Right forelimb (tissue), 1 donor: Measurements from ENCODE around the gene SSBP3.
"Not testable (repeated sequence)": the region's sequence is repeated elsewhere in the genome, so short reads cannot be mapped to it uniquely, and the experiment has no call there.

Source experiments
- DNase-seq: peaks from one replicate; pipeline ENCODE4 v3.0.0-alpha.2; 2018

SSBP3 gene

DNA sequence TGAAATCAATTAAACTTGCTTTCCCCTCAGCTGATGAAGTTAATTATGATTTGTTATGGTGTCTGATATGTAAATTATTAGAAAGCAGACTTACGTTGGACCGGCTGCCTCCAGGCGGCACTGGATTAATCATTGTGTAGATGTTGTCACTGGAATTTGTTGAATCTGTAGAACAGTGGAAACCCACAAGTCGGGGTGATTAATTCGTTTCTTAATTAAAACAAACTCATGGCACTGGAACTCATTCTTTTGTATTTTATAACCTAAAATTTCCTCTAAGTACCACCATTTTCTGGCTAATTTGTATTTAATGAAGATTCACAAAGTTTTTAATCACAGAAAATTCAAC lies 167.2 kb downstream of the SSBP3 start:
- DNase-seq: no peak

DNA sequence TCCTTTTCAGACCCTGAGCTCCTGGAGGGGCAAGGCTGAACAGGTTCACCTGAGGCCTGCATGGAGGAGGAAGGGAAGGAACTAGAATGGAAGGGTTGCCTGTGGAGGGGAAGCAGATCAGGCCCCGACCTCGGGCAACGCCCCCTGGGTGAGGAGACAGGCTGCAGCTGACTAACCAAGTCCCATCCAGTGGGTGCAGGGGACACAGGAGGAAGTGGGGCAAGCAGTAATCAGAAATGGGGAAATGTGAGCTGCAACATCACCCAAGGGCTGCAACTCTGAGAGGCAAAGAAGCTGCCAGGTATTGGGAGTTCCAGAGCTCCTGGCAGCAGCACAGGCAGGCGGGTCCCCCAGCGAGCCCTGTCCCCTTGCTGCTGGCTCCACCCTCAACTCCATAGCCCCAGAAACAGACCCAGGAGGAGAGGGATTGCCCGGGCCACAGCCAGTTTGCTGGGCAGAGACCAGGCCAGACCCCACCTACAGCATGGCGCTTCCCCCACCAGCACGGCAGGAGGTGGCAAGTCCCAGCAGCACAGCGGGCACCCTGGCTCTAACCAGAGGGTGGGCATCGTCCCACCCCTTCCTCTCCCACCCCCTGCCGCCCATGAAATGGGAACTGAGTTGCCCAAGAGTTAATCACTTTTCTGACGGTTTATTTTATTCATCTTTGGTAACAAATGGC lies 167.7 kb downstream of the SSBP3 start:
- DNase-seq: no peak

DNA sequence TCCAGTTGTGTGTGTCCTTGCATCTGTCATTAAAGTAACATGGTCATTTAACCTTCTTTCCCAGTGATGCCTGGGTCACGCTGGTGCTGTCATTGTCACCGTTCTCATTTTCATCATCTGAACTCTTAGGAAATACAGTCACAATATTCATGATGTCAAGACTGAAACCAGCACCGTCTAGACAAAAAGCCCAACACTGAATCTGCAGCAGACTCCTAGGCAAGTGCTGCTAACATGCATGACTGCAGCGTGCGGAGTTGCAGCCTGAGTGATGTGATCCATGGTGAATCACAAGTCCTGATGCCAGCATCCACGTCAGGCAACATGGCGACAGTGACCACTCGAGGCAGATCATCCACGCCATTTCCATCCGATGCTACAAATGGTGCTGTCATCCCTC lies 168.6 kb downstream of the SSBP3 start:
- DNase-seq: no peak

DNA sequence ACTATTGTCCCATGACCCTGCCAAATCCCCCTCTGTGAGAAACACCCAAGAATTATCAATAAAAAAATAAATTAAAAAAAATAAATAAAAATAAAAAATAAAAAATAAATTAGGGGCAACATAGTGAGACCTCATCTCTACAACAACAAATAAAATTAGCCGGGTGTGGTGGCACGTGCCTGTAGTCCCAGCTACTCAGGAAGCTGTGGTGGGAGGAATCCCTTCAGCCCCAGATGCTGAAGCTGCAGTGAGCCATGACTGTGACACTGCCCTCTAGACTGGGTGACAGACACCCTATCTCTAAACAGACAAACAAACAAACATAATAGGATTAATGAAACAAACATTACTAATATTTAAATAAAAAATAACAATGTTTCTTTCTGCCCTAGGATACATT lies 171.9 kb downstream of the SSBP3 start:
- DNase-seq: no peak

DNA sequence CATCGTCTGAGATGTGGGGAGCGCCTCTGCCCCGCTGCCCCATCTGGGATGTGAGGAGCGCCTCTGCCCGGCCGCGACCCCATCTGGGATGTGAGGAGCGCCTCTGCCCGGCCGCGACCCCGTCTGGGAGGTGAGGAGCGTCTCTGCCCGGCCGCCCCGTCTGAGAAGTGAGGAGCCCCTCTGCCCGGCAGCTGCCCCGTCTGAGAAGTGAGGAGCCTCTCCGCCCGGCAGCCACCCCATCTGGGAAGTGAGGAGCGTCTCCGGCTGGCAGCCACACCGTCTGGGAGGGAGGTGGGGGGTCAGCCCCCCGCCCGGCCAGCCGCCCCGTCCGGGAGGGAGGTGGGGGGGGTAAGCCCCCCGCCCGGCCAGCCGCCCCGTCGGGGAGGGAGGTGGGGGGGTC lies 173.0 kb downstream of the SSBP3 start:
- not testable (repeated sequence) for DNase-seq

DNA sequence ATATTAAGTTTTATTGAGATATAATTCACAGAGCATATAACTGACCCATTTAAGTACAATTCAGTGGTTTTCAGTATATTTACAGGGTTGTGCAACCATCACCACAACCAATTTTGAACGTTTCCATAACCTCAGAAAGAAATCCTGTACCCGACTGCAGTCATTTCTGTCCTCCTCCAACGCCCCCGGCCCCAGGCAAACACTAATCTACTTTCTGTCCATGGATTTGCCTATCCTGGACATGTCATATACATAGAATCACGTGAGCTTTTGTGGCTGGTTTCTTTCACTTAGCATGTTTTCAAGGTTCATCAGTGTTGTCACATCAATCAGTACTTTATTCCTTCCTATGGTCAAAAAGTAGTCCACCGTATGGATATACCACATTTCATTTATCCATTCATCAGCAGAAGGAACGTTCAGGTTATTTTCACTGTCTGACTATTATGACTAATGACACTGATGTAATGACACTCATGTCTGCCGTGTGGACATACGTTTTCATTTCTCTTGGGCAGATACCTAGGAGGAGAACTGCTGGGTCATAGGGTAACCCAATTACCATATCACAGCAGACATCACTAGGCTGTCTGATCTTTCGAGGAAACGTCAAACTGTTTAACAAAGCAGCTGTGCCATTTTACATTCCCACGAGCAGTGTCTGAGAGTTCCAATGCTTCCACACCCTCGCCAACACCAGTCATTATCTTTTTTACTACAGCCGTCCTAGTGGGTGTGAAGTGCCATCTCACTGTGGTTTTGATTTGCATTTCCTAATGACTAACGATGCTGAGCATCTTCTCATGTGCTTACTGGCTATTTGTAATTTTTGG lies 175.5 kb downstream of the SSBP3 start:
- no peak for DNase-seq

DNA sequence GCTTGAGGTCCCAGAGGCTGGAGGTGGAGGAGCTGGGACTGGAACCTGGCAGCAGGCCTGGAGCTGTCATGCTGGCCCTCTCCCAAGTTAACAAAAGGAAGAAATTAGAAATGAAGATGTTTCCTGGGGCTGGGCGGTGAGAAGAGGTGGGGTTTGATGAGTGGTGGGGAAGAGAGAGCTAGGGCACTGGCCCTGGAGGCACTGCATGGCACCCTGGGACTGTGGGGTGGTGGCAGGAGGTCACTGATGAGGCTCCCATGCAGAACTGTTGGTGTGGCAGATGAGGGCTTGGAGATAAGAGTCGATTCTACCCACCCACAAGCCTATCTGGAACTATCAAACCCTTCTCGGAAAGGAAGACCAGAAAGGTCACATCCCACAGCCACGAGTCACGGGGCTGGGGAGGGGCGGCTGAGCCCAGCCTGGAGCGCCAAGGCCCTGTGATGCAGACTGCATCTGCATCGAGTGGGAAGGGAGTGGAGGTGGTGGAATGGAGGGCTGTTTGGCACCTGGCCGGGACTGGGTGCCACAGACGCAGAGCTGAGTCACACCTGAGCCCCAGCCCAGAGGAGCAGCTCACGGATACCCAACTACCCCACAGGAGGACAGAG lies 176.8 kb downstream of the SSBP3 start:
- no peak for DNase-seq

DNA sequence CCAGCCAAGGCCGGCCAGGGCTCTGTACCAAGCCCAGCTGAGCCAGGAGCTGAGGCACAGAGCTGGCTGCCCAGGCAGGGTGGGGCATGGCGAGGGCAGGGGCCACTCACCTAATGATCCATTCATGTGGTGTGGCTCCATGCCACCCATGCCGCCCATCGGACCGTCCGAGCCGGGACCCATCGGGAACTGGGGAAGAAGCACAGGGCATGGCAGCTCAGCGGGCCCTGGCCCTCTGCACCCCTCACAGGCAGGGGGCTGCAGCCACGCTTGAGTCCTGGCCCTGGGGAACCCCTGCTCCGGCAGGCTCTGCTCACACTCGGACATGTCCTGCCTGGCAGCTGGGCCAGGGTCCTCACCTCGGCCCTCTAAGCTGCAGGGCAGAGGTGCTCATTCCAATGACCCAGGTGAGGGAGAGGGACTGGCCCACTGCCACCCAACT lies 177.5 kb downstream of the SSBP3 start:
- no peak for DNase-seq

DNA sequence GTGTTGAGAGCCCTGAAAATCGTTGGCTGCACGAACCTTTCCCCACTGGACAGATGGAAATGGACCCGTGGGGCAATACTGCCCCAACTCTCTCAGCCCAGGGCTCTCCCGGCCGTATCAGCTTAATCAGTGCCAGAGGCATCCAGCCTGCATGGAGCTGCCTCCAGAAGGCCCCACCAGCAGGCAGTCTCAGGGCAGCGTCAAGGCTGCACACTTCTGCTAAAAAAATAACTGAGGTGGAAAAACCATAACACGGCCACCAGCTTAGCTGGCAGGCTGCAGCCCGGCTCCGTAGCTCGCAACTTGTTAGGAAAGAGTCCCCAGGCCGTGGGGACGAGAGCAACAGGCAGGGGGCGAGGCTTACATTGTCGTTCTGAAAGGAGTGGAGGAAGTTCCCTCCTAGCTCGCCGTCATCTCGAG lies 178.3 kb downstream of the SSBP3 start:
- DNase-seq: no peak

DNA sequence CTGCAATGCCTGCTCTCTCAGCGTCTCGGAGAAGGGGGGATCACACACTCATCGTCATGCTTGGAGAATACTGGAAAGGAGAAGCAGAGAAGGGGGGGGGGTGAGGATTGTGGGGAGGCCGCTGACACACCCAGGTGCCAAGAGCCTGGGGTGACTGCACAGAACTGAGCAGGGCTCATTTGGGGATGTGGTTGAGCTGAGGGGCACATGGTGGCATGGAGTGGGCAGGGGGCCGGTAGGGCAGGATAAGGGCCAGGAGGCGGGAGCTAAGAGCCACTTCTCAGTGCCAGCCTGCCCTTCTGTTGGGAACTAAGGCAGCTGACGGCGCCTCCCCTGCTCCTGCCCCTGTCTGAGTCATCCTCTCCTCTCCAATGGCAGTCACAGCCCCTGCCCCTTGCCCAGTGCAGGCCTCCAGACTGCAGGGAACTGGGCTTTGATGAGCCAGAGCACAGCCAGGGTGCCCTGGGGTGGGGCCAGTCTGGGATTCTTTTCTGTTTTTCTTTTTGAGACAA lies 179.0 kb downstream of the SSBP3 start:
- no peak for DNase-seq

DNA sequence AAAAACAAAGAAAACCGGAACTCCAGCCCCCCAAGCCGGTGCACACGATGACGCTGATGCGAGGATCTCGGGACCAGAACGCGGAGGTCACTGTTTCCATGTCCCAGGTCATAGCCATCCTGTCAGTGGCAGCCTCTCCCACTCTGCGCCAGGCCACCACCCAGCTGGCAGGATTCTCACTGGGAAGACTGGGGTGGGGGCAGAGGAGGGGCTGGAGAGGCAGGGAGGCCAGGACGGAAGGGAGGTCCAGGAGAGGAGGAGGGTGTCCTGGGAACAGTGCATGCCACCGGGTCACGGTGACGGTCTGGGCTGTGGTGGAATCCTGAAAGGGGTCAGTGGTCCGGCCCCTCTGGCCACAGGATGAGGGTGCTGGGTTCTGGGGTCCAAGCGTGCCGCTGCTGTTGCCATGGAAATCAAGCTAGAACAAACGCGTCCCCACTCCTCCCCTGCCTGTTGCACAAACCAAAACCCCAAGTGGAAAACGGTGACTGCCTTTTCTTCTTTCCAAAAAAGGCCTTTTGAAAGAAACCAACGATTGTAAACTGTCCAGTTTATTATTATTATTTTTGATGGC lies 180.1 kb downstream of the SSBP3 start:
- no peak for DNase-seq

DNA sequence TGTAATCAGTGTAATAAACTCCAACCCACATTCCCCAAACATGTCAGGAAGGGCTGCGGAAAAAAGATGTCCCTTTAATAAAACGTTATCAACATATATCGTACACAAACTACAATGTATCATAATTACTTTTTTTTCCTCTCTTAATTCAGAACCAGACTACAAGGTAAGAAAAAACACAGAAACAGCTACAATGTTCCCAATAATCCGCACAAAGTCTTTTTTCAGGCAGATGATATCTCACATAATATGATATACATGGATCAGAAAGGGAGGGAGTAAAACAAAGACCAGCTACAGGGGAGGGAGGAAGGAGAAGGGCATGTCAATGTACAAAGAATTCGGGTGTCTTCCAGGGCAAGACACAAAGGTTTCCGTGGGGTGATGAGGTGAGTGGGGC lies 180.8 kb downstream of the SSBP3 start:
- no peak for DNase-seq

DNA sequence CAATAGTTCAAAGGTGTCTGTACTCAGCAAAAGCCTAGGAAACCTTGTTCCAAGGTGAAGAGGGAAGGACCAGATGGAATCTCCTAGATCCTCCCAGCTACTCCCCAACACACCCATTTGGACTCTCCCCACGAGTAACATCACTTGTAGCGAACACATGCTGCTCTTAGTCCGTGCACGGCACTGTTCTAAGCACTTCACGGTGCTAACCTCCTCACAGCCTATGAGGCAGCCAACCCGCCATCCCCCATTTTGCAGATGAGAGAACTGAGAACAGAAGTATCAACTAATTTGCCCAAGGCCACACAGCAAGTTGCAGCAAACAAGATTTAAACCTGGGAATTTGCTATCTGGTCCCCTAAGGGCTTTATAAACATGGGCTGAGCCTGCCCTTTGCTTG lies 182.0 kb downstream of the SSBP3 start:
- DNase-seq: no peak

DNA sequence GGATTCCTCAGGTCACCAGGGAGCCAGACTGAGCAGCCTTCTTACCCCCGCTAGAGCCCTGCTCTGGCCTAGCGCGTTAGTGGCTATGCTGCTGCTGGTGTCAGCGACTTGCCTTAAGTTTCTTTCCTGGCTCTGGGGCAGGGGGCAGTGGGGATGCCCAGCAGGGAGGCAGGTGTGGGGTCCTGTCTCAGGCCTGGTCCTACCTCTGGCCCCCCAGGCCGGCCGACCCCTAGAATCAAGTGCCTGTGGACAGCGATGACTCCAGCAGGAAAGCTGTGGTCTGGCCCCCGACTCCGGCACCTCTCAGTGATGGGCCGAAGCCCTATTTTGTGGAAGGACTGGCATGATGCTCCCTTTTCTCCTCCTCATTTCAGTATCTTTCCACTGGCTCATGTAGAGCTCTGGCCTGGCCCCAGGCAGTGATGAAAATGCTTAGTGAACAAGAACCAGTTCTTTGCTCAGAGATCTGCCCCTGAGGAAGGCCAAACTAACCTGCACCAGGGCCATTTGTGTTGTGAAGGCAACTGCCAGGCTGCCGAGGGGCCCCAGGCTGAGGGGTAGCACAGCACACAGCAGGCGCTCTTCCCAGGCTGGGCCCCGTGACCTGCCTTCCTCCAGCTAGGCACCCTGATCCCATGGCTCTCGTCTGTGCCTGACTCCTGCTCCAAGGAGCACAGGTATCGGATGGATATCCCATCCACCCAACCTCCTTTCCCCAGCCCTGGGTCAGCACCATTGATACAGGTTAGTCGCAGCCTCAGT lies 182.6 kb downstream of the SSBP3 start:
- no peak for DNase-seq

DNA sequence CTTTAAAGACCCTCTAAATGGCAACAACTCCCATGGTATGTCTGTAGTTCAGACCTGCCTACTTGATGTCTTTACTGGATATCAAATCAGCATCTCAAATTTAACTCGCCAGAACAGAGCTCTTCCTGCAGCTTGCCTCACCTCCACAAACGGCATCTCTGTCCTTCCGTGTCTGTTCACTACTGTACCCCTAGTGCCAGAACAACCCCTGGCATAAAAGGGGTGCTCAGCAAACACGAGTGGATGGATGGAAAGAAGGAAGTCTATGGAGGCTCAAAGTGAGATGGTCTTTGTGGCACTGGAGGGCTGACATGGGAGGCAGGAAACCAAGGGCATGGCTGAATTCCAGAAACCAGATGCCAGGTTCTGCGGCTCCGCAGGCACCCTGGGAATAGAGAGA lies 183.5 kb downstream of the SSBP3 start:
- no peak for DNase-seq

DNA sequence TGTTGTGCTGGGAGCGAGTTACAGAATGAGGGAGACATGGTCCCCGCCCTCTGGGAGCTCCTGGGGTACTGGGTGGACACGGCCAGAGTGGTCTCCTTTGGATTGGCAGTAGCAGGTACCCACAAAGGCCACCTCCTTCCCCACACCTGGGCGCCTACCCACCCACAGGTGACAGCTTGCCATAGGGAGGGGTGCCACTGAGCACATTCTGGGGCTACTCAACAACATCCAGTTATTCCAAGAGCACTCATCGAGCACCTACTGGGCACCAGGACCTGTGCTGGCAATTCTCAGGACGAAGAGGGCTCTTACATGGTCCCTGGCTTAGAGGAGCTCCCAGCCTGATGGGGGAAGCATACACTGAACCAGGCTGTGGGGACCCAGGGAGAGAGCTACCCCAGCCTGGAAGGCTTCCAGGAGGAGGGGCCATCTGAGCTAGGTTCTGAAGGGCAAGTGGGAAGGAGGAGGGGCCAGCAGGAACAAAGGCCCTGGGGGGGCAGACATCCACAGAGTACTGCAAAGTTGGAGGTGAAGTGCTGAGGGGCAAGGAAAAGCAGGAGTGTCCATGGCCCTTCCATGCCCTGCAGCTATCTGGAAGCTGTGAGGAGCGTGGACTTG lies 184.2 kb downstream of the SSBP3 start:
- DNase-seq: no peak

DNA sequence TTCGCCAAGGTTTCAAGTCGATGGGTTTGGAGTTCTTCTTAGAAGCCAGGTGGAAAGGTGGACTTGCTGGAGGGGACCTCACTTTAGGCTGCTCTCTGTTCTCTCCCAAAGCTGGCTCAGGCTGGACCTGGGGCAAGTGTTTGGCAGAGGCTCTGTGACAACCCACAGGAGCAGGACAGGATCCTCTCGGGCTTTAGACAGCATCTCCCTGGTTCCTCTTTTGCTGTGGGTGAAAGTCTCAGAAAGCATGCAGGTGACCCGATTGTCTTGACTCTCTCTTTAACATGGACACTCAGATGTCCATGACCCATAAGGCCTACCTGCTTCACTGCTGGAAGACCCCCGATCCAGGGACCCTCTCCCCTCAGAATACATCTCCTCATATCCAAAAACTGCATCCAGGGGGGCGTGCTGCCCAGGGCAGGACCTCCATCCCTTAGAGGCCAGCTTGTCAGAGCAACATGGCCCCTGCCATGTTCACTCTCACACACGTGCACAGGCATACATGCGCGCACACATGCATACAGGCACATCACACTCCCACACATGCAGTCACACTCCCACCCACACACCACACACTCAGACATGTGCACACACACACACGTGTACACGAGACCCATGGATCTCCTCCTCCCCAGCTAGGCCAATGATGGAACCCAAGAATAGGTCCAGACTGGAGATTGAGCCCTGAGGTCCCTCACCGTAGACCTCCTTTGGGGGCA lies 184.9 kb downstream of the SSBP3 start:
- no peak for DNase-seq

DNA sequence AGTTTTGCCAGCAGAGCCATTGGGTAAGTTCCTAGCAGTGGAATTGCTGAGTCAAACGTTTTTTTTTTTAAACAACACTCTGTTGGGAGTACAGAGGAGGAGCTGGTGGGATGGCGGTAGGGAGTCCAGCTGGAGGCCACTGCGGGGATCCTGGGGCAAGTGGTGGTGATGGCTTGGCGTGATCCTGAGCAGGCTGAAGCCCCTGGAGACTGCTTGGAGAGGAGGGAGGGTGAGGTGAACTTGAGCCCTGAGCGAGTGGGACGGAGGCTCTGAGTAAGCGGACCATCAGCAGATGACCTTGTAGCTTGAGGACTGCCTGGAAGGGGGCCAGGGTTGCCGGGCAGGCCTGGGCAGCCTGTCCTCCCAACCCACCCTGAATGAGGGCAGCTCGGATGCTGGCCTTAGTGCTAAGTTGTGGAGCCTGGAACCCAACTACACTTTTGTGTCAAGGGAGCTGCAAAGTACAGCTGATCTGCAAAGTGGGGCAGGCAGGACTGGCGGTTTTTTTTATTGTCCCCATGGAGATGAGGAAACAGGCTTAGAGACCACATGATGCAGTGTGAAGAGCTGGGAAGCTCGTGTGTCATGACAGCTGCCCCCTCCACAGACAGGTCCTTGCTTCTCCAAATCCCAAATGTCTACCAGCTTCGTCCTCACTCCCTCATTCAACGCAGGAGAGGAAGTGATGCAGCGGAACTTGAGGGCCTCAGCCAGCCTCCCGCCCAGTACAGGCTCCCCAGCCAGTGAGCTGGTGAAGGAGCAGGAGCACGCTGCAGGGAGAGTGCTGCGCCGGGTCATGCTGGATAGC lies 186.0 kb downstream of the SSBP3 start:
- no peak for DNase-seq

DNA sequence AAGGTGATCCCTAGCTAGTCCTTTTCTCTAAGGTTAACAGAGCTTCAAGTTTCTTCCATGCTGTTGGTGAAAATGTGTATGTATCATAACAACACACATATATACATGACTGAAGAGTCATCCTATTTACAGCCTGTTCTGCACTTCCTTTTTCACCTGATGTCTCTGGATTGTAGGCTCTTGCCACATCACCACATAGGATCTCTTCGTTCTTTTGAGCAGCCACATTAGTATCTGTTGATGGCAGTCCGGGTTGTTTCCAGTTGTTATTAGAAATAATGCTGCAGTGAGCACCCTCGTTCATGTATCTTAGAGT lies 186.5 kb downstream of the SSBP3 start:
- DNase-seq: no peak

DNA sequence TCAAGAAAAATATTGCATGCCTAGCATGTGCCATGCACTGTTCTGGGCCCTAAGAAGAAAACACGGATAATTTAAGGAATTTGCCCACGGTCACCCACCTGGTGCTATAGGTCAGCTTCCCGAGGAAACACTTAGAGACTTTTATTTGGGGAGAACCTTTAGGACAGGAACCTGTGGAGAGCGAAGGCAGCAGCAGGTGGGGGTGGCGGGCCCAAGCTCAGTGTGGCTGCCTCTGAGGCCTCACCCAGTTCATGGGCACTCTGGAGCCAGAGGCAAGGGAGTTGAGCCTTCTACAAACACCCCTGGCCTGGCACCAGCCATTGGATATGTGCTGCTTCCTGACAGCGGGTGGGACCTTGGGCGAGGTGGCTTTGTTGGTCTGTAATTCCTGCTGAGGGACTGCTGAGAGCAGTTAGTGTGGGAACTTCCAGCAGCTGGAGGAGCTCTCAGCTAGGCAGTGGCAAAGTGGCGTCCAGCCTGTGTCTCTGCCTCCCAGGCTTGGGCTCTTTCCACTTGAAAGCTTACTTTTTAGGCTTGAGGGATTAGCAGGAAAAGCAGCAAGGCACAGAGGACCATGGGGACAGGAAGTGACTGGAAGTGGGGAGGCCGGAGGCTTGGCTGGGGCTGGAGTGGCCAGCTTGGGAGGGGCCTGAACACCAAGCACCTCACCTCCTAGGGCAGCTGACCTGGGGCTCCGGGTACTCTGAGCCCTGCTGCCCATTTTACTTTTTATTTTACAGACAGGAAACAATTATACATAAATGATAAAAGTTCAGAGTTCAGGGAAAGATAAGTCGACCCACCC lies 187.1 kb downstream of the SSBP3 start:
- no peak for DNase-seq
